Ovary (tissue), 9 donors: ENCODE results near the gene KDM2B. TPM values are rescaled to one million over a fixed set of nuclear protein-coding genes. Genes with fewer than 3 reads are reported as not detected.

ENCODE experiments used
- DNase-seq, 5 donors: peaks; one replicate each; pipeline ENCODE4 v3.0.0-alpha.2; 2019 to 2020
- H3K27ac ChIP-seq, 2 donors: fragments of 200-600 bp; one replicate each; pipeline versions ENCODE4 v1.5.1 to v1.8.0; 2019 to 2022
- H3K27me3 ChIP-seq: fragments of 200-600 bp; one replicate; pipeline ENCODE4 v1.8.0; 2022
- H3K36me3 ChIP-seq: fragments of 200-600 bp; sonication (generic); one replicate; pipeline ENCODE4 v1.5.1; 2019
- H3K4me1 ChIP-seq: one replicate; pipeline ENCODE4 v1.8.1; 2013; ENCODE audit warnings: mild to moderate bottlenecking, moderate library complexity; ENCODE audit not compliant: insufficient read depth
- H3K4me3 ChIP-seq: fragments of 200-600 bp; sonication (generic); one replicate; pipeline ENCODE4 v1.5.1; 2017
- H3K9me3 ChIP-seq, 2 donors: fragments of 200-600 bp in 1 of 2; sonication (generic) in 1 of 2; one replicate each; pipeline versions ENCODE4 v1.5.1 to v1.8.1; 2013 to 2019; ENCODE audit warnings: mild to moderate bottlenecking in 1 of 2, moderate library complexity in 1 of 2
- EP300 ChIP-seq: sonication (generic); formaldehyde crosslinking; IDR thresholded peaks from one replicate; pipeline ENCODE4 v1.6.1; 2017; ENCODE audit warnings: antibody characterized with exemption
- POLR2A ChIP-seq: fragments of 450-650 bp; IDR thresholded peaks from one replicate; pipeline ENCODE4 v1.6.1; 2017; ENCODE audit warnings: antibody characterized with exemption, mild to moderate bottlenecking, moderate library complexity
- whole genome bisulfite sequencing, 3 donors: extraction: QIAGEN DNeasy Blood & Tissue Kit in 1 of 3; methylation state at CpG; one replicate each; pipeline versions ENCODE4 v1.1.5 to v1.1.7; 2013 to 2017; 5-methylcytosine and 5-hydroxymethylcytosine counted together
- intact Hi-C, 4 donors: fragments of 100-400 bp; cut with DNase I; formaldehyde crosslinking; loops; one replicate each; pipeline versions ENCODE4 v1.11.0 to v1.15.1; 2022 to 2023
- polyA plus RNA-seq, 2 donors: library from polyadenylated mRNA; stranded (reverse); fragments of 200-250 nt in 1 of 2; fragments of 350-450 nt in 1 of 2; fragmentation: Illumina TruSeq in 1 of 2; extraction: RNeasy Lipid Tissue Mini Kit (QIAGEN cat#74804) in 1 of 2; gene quantifications; one replicate each; pipeline ENCODE4 v1.2.3, GENCODE V29; 2013 to 2014
- total RNA-seq, 7 donors: library from RNA; depleted of rRNA in 2 of 7; stranded (reverse); fragments of >200 nt in 2 of 7; fragmentation: NEBNext Ultra II Directional in 3 of 7; extraction: Animal tissue kit (Norgen Biotek cat#: 25700) in 3 of 7; gene quantifications; one replicate each; pipeline versions ENCODE4 v1.1.0 to v1.2.4, GENCODE V29; 2016 to 2023
- TF ChIP-seq, protein P1 (sequence below), 3 donors: fragments of 450-650 bp in 2 of 3; fragments of 200-600 bp in 1 of 3; IDR thresholded peaks; one replicate each; pipeline versions ENCODE4 v1.5.1 to v1.8.0; 2016 to 2022; ENCODE audit warnings: antibody characterized with exemption in 3 of 3, mild to moderate bottlenecking in 1 of 3
- donor health status: DM: no; HTN: no; CAD: no; lungs with moderate emphysema.
- donor health status: DM: no; HTN: no; CAD: no.
- donor health status: Bipolar disorder and iron deficiency.
- donor health status: DM: yes; HTN: yes; CAD: no.
- donor health status: DM: no; HTN: no; CAD: no.
- donor health status: DM: yes; HTN: yes; CAD: no.

KDM2B gene
- total and polyA plus RNA-seq, 9 donors: 13.2 to 33.6 (median 23.4) TPM

DNA sequence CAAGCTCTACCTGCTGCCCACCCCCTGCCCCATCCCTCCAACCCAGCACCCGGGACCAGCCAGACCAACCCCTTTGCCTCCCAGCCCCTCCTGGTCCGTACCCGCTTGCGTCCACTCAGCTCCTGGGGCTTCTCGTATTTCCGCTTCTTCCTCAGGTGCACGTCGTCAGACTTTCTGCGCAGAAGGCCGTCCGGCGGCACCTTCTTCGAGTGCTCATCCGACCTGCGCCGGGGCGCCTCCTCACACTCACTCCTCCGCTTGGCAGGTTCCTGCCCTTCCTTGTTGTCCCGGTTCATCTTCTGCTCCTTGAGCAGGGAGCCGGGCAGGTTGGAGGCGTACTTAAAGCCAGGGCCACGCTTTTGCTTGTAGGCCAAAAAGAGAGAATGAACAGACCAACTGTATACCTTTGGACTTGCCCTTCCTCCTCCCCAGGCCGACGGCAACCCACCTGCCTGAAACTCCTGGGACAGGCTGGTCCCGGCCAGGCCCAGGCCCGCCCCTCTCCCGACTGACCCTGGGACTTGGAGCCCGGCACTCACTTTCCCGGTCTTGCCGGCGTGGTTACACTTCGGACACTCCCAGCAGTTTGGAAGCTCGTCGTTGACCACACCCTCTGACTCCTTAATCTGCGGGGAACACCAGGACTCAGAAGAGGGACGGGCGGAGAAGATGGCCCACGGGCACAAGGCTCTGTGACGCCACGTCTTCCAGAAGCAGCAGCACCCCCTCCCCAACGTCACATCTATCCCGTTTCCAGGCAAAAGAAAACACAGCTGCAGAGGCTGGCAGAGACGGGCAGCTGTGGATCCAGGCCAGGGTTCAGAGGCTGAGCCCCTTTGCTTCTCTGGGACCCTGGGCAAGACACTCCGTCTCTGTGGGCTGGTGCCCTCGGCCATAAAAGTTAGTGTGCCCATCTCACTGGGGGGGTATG lies 136.6 kb downstream of the KDM2B start:
- DNase-seq: no peak
- no peaks in the 10 kb centered on the region for H3K36me3 ChIP-seq
- peaks cover 7% of the 10 kb centered on the region for H3K4me1 ChIP-seq
- H3K4me3 ChIP-seq: no peak overlapping the region
- no peaks in the 10 kb centered on the region for H3K27me3 ChIP-seq
- TF ChIP-seq EP300 (no peak), POLR2A (no peak)
- TF ChIP-seq, protein P1, sequence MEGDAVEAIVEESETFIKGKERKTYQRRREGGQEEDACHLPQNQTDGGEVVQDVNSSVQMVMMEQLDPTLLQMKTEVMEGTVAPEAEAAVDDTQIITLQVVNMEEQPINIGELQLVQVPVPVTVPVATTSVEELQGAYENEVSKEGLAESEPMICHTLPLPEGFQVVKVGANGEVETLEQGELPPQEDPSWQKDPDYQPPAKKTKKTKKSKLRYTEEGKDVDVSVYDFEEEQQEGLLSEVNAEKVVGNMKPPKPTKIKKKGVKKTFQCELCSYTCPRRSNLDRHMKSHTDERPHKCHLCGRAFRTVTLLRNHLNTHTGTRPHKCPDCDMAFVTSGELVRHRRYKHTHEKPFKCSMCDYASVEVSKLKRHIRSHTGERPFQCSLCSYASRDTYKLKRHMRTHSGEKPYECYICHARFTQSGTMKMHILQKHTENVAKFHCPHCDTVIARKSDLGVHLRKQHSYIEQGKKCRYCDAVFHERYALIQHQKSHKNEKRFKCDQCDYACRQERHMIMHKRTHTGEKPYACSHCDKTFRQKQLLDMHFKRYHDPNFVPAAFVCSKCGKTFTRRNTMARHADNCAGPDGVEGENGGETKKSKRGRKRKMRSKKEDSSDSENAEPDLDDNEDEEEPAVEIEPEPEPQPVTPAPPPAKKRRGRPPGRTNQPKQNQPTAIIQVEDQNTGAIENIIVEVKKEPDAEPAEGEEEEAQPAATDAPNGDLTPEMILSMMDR (IDR thresholded peaks at IDR 0.05): no peak
- no peak overlapping the region for H3K27ac ChIP-seq
- intact Hi-C loops: loop anchor here in 2 of 4 donors (2.0 to 10.0 kb wide), 2 partner anchors 31 to 109 kb away; no protein-coding TSS in a partner anchor
- WGBS, 3 donors: 82 to 92% (median 88%) methylated on average over 45 of the region's 45 CpGs
- H3K9me3 ChIP-seq: no peaks in the 10 kb centered on the region

DNA sequence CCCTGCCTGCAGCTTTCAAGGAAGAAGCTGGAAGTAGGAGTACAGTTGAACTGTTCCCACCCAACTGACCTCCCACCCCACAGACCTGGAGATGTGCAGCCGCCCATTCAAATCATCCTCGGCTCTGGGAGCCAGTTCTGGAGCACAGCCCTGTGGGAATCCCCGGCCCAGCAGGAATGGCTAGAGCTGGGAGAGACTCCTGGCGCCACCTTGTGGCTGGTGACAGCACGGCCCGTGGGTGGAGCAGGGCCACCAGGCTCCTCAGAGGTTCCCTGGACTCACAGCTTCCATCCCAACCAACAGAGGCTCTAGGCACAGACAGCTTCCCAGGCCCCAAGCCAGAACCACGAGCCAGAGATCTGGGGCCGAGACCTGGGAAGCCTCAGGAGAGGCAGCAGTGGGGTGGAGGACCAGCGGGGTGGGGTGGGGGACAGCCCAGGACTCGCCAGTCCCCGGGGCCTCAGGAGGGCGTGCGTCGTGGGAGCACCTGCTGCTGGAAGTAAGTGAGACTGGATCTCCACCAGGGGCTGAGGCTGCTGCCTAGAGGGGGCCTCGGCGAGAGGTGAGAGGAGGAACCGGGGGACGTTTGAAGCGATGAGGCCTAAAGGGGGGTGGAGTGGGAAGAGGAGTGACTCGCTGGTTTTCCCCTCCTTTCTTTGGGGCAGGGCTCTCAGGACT lies 137.5 kb downstream of the KDM2B start:
- peak; percentile 69 to 87 (median 80) for DNase-seq
- H3K4me3 ChIP-seq: no peak overlapping the region
- intact Hi-C loops: loop anchor here in 2 of 4 donors (2.0 to 10.0 kb wide), 2 partner anchors 31 to 109 kb away; no protein-coding TSS in a partner anchor
- H3K27ac ChIP-seq: no peak overlapping the region
- WGBS, 3 donors: 50 to 54% (median 54%) methylated on average over 20 of the region's 20 CpGs
- TF ChIP-seq POLR2A (no peak), EP300 (no peak)
- TF ChIP-seq, protein P1 (IDR thresholded peaks at IDR 0.05): peak; percentile 49 to 67 (median 50)
- H3K27me3 ChIP-seq: no peaks in the 10 kb centered on the region
- peaks cover 4% of the 10 kb centered on the region for H3K4me1 ChIP-seq
- no peaks in the 10 kb centered on the region for H3K36me3 ChIP-seq
- H3K9me3 ChIP-seq: no peaks in the 10 kb centered on the region

DNA sequence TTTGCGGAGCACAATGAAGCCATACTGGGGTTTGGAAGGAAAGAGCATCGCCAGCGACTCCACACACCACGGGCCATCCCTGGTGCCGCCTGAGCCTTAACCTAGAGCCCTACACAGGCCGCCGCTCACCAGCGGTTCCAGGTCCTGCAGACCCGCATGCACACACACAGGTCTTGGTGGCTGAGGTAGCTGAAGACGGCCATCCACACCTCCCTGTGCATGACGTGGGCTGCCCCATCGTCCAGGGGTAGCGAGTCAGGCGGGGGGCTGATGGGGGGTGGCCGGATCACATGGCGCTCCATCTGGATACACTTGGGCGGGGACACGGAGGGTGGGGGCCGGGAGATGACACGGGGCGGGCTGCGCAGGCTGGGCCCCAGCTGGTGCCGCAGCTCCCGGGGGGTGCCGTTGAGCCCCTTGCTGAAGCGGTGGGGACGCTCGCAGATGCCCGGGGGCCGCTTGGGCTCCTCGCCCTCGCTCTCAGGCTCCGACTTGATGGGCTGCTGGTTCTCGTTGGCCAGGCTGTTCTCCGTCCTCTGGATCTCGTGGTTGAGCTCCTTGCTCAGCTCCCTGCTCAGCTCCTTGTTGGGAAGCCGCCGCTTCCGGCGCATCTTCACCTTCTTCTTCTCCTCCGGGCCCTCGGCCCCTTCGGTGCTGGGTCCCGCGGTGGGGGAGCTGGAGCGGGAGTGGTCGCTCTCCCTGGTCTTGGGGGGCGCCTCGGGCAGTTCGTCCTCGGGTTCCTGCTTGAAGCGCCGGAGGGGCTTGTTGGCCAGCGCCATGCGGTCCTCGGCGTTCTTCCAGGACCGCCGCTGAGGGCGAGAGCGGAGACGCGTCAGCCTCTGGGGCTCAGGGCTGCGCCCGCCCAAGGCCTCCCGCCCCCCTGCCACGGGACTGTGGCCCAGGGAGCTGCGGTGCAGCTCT lies 138.5 kb downstream of the KDM2B start:
- H3K4me3 ChIP-seq: no peak overlapping the region
- no peak overlapping the region for H3K27ac ChIP-seq
- H3K27me3 ChIP-seq: no peaks in the 10 kb centered on the region
- TF ChIP-seq, protein P1 (IDR thresholded peaks at IDR 0.05): no peak
- intact Hi-C loops: loop anchor here in 2 of 4 donors (2.0 to 10.0 kb wide), 2 partner anchors 29 to 107 kb away; no protein-coding TSS in a partner anchor
- 93 to 95% (median 94%) methylated on average over 68 of the region's 68 CpGs for WGBS, 3 donors
- H3K9me3 ChIP-seq: no peaks in the 10 kb centered on the region
- DNase-seq: no peak
- peaks cover under 1% of the 10 kb centered on the region for H3K4me1 ChIP-seq
- H3K36me3 ChIP-seq: no peaks in the 10 kb centered on the region

DNA sequence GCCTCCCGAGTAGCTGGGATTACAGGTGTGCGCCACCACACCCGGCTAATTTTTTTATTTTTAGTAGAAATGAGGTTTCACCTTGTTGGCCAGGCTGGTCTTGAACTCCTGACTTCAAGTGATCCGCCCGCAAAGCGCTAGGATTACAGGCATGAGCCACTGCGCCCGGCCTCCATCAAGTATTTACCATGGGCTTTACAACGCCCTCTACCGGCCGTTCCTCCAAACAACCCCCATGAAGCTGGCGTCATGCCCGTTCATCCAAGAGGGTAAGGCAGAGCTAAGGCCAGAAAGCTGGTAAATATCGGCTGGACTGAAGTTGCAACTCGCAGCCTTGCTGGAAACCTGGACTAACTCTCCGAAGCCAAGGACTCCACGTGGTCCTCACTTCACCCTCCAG lies 139.3 kb downstream of the KDM2B start:
- no peak for DNase-seq
- 89% methylated on average over 16 to 17 of the region's 17 CpGs for WGBS, 3 donors
- Histone ChIP-seq H3K9me3 (no peaks in the 10 kb centered on the region), H3K27ac (no peak overlapping the region), H3K4me1 (no peaks in the 10 kb centered on the region), H3K4me3 (no peak overlapping the region), H3K36me3 (no peaks in the 10 kb centered on the region), H3K27me3 (no peaks in the 10 kb centered on the region)
- intact Hi-C loops: loop anchor here in 1 of 4 donors (10.0 kb wide), 1 partner anchor 107 kb away; no protein-coding TSS in a partner anchor
- TF ChIP-seq EP300: no peak
- TF ChIP-seq, protein P1 (IDR thresholded peaks at IDR 0.05): no peak
- TF ChIP-seq POLR2A: no peak
